ENCODE results near the gene HMGXB4.

DNA sequence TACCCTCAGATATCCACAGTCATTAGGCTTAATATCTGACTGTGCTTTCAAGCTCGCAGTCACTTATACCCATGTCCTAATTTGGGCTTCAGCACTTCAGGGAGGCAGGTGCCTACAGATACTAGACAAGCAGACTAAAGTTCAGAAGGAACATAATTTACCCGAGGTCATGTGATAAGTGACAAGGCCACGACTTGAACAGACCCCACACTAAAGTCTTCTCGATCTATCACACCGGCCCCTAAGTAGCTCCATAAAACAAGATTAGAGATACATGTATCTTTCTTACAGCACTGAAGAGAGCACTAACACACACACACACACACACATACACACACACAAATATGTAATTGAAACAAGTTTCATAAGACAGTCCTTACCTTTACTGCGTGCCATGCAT, 75.0 kb downstream of the HMGXB4 start:
- TF ChIP-seq STAT1 (IDR thresholded peaks at IDR 0.05; ENCODE audit: unreplicated experiment) (no peak), JUNB (IDR thresholded peaks at IDR 0.05; ENCODE audit: unreplicated experiment) (no peak), EZH2phosphoT487 (IDR thresholded peaks at IDR 0.05; ENCODE audit: unreplicated experiment) (no peak), EZH2 (IDR thresholded peaks at IDR 0.05; ENCODE audit: low read depth, unreplicated experiment) (no peak), POLR2AphosphoS5 (IDR thresholded peaks at IDR 0.05; ENCODE audit: low read depth) (no peak), ZNF114 (CRISPR knock-in tag; IDR thresholded peaks at IDR 0.05) (no peak), NANOG (IDR thresholded peaks at IDR 0.05; ENCODE audit: borderline replicate concordance) (no peak)
- TF ChIP-seq, protein P1, sequence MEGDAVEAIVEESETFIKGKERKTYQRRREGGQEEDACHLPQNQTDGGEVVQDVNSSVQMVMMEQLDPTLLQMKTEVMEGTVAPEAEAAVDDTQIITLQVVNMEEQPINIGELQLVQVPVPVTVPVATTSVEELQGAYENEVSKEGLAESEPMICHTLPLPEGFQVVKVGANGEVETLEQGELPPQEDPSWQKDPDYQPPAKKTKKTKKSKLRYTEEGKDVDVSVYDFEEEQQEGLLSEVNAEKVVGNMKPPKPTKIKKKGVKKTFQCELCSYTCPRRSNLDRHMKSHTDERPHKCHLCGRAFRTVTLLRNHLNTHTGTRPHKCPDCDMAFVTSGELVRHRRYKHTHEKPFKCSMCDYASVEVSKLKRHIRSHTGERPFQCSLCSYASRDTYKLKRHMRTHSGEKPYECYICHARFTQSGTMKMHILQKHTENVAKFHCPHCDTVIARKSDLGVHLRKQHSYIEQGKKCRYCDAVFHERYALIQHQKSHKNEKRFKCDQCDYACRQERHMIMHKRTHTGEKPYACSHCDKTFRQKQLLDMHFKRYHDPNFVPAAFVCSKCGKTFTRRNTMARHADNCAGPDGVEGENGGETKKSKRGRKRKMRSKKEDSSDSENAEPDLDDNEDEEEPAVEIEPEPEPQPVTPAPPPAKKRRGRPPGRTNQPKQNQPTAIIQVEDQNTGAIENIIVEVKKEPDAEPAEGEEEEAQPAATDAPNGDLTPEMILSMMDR (conservative IDR thresholded peaks at IDR 0.05; ENCODE audit: low read depth in 2 of 2), result no peak
- TF ChIP-seq, protein P2, sequence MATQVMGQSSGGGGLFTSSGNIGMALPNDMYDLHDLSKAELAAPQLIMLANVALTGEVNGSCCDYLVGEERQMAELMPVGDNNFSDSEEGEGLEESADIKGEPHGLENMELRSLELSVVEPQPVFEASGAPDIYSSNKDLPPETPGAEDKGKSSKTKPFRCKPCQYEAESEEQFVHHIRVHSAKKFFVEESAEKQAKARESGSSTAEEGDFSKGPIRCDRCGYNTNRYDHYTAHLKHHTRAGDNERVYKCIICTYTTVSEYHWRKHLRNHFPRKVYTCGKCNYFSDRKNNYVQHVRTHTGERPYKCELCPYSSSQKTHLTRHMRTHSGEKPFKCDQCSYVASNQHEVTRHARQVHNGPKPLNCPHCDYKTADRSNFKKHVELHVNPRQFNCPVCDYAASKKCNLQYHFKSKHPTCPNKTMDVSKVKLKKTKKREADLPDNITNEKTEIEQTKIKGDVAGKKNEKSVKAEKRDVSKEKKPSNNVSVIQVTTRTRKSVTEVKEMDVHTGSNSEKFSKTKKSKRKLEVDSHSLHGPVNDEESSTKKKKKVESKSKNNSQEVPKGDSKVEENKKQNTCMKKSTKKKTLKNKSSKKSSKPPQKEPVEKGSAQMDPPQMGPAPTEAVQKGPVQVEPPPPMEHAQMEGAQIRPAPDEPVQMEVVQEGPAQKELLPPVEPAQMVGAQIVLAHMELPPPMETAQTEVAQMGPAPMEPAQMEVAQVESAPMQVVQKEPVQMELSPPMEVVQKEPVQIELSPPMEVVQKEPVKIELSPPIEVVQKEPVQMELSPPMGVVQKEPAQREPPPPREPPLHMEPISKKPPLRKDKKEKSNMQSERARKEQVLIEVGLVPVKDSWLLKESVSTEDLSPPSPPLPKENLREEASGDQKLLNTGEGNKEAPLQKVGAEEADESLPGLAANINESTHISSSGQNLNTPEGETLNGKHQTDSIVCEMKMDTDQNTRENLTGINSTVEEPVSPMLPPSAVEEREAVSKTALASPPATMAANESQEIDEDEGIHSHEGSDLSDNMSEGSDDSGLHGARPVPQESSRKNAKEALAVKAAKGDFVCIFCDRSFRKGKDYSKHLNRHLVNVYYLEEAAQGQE (IDR thresholded peaks at IDR 0.05; ENCODE audit: unreplicated experiment), result no peak
